Ovary (tissue), 3 donors: ENCODE results near the gene ACHE.

Experiments
- EP300 ChIP-seq: sonication (generic); formaldehyde crosslinking; IDR thresholded peaks from one replicate; pipeline ENCODE4 v1.6.1; 2017; ENCODE audit warnings: antibody characterized with exemption
- POLR2A ChIP-seq: fragments of 450-650 bp; IDR thresholded peaks from one replicate; pipeline ENCODE4 v1.6.1; 2017; ENCODE audit warnings: antibody characterized with exemption, mild to moderate bottlenecking, moderate library complexity
- TF ChIP-seq, protein P1 (sequence below), 3 donors: fragments of 450-650 bp in 2 of 3; fragments of 200-600 bp in 1 of 3; IDR thresholded peaks; one replicate each; pipeline versions ENCODE4 v1.5.1 to v1.8.0; 2016 to 2022; ENCODE audit warnings: antibody characterized with exemption in 3 of 3, mild to moderate bottlenecking in 1 of 3
- donor health status: DM: no; HTN: no; CAD: no.

DNA sequence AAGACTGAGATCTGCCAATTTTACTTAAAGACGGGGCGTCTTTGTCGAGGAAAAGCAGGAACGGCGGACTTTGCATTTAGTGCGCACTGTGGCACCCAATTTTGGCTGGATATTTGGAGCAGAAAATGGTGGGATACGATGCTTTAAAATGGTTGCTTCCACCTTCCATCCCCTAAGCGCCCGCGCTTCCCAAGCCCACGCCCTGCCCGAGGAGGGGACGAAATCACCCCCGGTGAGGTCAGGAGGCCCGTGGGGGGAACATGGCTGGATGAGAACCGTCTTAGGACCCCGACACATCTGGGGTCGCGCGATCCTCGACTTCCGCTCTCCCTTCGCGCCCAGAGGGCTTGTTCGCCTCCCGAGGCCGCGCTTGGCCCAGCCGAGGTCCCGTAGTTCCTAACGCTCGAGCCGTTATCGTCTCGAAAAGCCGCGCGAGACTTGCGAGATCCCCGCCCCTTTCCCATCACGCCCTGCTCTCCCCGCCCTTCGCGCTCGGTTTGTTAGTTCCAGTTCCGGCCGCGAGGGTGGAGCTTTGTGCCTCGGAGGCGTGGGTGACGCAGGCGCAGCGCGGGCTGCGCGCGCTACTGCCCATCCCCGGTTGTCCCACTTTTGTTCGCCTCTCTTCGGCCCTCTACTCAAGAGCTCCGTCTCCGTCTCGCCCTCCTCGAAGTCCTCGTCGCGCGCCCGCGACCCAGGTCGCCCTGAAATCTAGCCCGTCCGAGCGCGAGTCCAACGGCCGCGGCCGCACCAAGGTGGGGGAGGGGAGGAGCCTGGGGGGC, 20.9 kb downstream of the ACHE start, which contains the start of gene SRRT:
- TF ChIP-seq, protein P1, sequence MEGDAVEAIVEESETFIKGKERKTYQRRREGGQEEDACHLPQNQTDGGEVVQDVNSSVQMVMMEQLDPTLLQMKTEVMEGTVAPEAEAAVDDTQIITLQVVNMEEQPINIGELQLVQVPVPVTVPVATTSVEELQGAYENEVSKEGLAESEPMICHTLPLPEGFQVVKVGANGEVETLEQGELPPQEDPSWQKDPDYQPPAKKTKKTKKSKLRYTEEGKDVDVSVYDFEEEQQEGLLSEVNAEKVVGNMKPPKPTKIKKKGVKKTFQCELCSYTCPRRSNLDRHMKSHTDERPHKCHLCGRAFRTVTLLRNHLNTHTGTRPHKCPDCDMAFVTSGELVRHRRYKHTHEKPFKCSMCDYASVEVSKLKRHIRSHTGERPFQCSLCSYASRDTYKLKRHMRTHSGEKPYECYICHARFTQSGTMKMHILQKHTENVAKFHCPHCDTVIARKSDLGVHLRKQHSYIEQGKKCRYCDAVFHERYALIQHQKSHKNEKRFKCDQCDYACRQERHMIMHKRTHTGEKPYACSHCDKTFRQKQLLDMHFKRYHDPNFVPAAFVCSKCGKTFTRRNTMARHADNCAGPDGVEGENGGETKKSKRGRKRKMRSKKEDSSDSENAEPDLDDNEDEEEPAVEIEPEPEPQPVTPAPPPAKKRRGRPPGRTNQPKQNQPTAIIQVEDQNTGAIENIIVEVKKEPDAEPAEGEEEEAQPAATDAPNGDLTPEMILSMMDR (IDR thresholded peaks at IDR 0.05), result peak; percentile 49 to 90 (median 86)
- peak; percentile 98 for TF ChIP-seq POLR2A
- no peak for TF ChIP-seq EP300
